OCI-LY3 (cell line): ENCODE measurements around the gene ZNF672.

ENCODE experiments used
- H2AFZ ChIP-seq: fragments of 200-600, 300-600 bp; shearing (Covaris generic); 2 replicates; pipeline ENCODE4 v1.6.0; 2014; ENCODE audit warnings: antibody characterized with exemption, low read depth, low read length
- H3K27ac ChIP-seq: fragments of 200-600, 300-600 bp; sonication (generic); 2 replicates; pipeline ENCODE4 v1.5.1; 2014; ENCODE audit warnings: mild to moderate bottlenecking, low read length, moderate library complexity, mixed read lengths
- H3K27me3 ChIP-seq: fragments of 200-600, 300-600 bp; sonication (generic); 2 replicates; pipeline ENCODE4 v1.6.1; 2014; ENCODE audit warnings: low read depth, low read length, mixed read lengths
- H3K36me3 ChIP-seq: fragments of 200-600, 300-600 bp; sonication (generic); replicated peaks from 2 replicates; pipeline ENCODE3; 2014; ENCODE audit warnings: low read depth, low read length, mixed read lengths
- H3K4me1 ChIP-seq: fragments of 300-600, 200-600 bp; sonication (generic); 2 replicates; pipeline ENCODE4 v1.6.1; 2014; ENCODE audit warnings: low read length, mixed read lengths
- H3K4me2 ChIP-seq: fragments of 200-600, 300-600 bp; sonication (generic); 2 replicates; pipeline ENCODE4 v1.6.1; 2014; ENCODE audit warnings: low read length, mixed read lengths
- H3K4me3 ChIP-seq: fragments of 300-600, 200-600 bp; sonication (generic); 2 replicates; pipeline ENCODE4 v1.5.1; 2014; ENCODE audit warnings: antibody characterized with exemption, mild to moderate bottlenecking, low read length, moderate library complexity
- H3K79me2 ChIP-seq: fragments of 300-600, 200-600 bp; shearing (Covaris generic); 2 replicates; pipeline ENCODE4 v1.6.1; 2014; ENCODE audit warnings: mild to moderate bottlenecking, low read length, mixed read lengths
- H3K9ac ChIP-seq: fragments of 300-600, 200-600 bp; shearing (Covaris generic); 2 replicates; pipeline ENCODE4 v1.6.0; 2014; ENCODE audit warnings: mild to moderate bottlenecking, low read length, moderate library complexity
- H3K9me3 ChIP-seq: fragments of 200-600, 300-600 bp; shearing (Covaris generic); 2 replicates; pipeline ENCODE4 v1.6.1; 2014; ENCODE audit warnings: low read length, mixed read lengths; ENCODE audit not compliant: insufficient read depth
- H4K20me1 ChIP-seq: fragments of 200-600, 300-600 bp; sonication (generic); 2 replicates; pipeline ENCODE4 v1.6.1; 2016; ENCODE audit warnings: low read length, mixed read lengths; ENCODE audit not compliant: insufficient read depth
- EZH2phosphoT487 ChIP-seq: fragments of 200-600 bp; shearing (Covaris generic); IDR thresholded peaks from 2 replicates; pipeline ENCODE4 v1.6.1; 2018; ENCODE audit warnings: antibody characterized with exemption, mixed run types, low read depth
- TF ChIP-seq, protein P1 (sequence below): fragments of 200-600, 300-600 bp; sonication (generic); IDR thresholded peaks from 2 replicates; pipeline ENCODE4 v1.5.1; 2014; ENCODE audit warnings: antibody characterized with exemption, low read length, low read depth

The ZNF672 gene

DNA sequence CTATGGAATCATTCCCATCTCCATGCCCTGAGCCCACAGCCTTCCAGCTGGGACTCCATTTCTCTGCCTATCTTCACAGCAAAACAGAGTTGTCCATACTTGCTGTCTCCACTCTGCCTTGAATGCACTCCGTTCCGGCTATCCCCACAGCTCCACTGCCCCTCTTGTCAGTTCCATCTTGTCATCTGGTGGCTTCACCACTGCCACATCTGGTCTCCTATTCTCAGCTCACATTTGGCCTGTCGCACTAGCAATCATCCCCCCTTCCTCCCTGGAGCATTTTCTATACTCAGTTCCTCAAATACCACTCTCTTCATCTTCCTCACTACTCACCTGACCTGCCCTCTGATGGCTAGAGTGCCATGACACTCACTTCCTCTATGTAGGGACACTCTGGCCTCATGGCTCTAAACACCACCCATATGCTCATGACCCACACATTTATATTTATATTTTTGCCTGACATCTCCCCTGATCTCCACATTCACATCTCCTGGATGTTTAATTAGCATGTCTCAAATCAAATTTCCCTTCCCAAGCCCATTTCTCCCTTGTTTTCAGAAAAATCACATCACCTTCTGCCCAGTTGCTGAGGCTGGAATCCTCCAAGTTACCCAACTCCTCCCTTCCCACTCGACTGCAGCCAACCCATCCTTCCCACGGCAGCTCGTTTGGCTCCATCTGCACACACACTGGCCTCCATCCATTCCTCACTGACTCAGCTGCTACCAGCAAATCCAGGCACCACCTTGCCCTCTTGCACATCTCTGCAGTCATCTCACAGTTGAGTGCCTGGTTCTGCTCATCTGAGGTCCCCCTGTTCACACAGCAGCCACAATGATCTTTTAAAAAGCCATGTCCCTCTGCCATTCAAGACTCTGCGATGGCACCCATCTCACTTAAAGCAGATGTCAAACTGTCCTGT lies 14.7 kb downstream of the ZNF672 start:
- Histone ChIP-seq H3K27me3 (no peaks in the 10 kb centered on the region), H3K9me3 (no peaks in the 10 kb centered on the region), H3K4me1 (peaks cover 34% of the 10 kb centered on the region), H2AFZ (no peak overlapping the region), H3K4me3 (peak overlapping the region; percentile 46), H3K4me2 (peak overlapping the region; percentile 64), H3K9ac (peak overlapping the region; percentile 35; the same call in 1 of the 2 replicates), H3K27ac (peak overlapping the region; percentile 80), H3K79me2 (peaks cover 32% of the 10 kb centered on the region), H3K36me3 (peaks cover 78% of the 10 kb centered on the region), H4K20me1 (0 out of 2 replicates have a peak, but pooled peaks cover 5% of the 10 kb centered on the region)
- TF ChIP-seq EZH2phosphoT487, result no peak
- TF ChIP-seq, protein P1, sequence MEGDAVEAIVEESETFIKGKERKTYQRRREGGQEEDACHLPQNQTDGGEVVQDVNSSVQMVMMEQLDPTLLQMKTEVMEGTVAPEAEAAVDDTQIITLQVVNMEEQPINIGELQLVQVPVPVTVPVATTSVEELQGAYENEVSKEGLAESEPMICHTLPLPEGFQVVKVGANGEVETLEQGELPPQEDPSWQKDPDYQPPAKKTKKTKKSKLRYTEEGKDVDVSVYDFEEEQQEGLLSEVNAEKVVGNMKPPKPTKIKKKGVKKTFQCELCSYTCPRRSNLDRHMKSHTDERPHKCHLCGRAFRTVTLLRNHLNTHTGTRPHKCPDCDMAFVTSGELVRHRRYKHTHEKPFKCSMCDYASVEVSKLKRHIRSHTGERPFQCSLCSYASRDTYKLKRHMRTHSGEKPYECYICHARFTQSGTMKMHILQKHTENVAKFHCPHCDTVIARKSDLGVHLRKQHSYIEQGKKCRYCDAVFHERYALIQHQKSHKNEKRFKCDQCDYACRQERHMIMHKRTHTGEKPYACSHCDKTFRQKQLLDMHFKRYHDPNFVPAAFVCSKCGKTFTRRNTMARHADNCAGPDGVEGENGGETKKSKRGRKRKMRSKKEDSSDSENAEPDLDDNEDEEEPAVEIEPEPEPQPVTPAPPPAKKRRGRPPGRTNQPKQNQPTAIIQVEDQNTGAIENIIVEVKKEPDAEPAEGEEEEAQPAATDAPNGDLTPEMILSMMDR, result no peak

DNA sequence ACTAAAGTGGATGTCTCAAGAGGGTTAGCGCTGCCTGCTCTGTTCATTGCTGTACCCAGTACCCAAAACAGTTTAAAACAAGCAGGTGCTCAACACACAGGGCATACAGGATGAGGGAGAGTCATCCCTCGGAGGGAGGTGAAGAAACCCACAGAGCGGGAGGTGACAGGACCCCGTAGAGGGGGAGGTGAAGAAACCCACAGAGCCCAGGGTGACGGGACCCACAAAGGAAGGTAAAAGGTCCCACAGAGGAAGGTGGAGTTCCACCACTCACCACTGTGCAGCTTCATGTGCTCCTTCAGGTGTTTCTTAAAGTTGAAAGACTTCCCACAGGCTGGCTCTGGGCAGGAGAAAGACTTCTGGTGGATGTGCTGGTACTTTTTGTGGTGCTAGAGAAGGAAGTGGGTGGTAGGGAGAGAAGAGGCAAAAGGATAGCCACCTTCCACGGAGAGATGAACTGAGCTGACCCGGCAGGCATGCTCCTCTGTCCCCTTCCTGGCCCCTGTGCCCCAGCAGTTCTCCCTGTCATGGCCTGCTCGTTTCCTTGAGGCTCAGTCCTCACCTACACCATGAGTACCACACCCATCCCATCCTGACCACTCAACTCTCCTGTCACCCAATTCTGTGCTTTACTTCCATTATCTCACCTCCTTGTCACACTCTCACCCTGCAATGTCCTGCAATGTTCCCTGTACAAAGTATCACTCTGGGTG lies 15.8 kb downstream of the ZNF672 start:
- peaks cover 34% of the 10 kb centered on the region for H3K4me1 ChIP-seq
- TF ChIP-seq EZH2phosphoT487, result no peak
- TF ChIP-seq, protein P1, result no peak
- peaks cover 40% of the 10 kb centered on the region for H3K79me2 ChIP-seq
- H4K20me1 ChIP-seq, result 0 out of 2 replicates have a peak, but pooled peaks cover 5% of the 10 kb centered on the region
- H3K4me2 ChIP-seq, result no peak overlapping the region
- no peaks in the 10 kb centered on the region for H3K9me3 ChIP-seq
- peak overlapping the region; percentile 80 for H3K27ac ChIP-seq
- peaks cover 68% of the 10 kb centered on the region for H3K36me3 ChIP-seq
- no peak overlapping the region for H3K4me3 ChIP-seq
- H3K9ac ChIP-seq, result no peak overlapping the region
- H2AFZ ChIP-seq, result no peak overlapping the region
- H3K27me3 ChIP-seq, result no peaks in the 10 kb centered on the region

DNA sequence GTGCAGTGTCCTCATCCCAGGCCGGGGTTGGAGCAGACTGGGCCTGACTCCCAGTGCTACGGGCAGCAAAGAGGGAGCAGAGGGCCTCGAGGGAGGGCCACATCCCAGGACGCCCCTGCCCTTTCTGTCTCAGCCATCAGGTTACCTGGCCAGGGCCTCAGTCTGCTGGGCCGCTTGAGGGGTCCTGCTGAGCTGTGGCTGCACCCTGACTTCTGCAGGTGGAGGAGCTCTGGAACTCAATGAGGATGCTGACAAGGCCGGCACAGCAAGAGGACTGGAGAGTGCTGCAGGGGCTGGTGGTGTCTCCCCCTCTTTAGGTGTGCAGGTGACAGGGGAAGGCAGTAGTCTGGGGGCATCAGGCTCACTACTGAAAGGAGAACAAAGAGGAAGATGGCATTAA lies 17.6 kb downstream of the ZNF672 start:
- H3K36me3 ChIP-seq, result peaks cover 51% of the 10 kb centered on the region
- H3K4me2 ChIP-seq, result no peak overlapping the region
- H4K20me1 ChIP-seq, result no peaks in the 10 kb centered on the region
- H3K4me1 ChIP-seq, result peaks cover 42% of the 10 kb centered on the region
- no peak overlapping the region for H3K27ac ChIP-seq
- H3K27me3 ChIP-seq, result no peaks in the 10 kb centered on the region
- H3K9ac ChIP-seq, result no peak overlapping the region
- no peaks in the 10 kb centered on the region for H3K9me3 ChIP-seq
- peaks cover 40% of the 10 kb centered on the region for H3K79me2 ChIP-seq
- H2AFZ ChIP-seq, result no peak overlapping the region
- TF ChIP-seq, protein P1, result no peak
- no peak for TF ChIP-seq EZH2phosphoT487
- H3K4me3 ChIP-seq, result no peak overlapping the region

DNA sequence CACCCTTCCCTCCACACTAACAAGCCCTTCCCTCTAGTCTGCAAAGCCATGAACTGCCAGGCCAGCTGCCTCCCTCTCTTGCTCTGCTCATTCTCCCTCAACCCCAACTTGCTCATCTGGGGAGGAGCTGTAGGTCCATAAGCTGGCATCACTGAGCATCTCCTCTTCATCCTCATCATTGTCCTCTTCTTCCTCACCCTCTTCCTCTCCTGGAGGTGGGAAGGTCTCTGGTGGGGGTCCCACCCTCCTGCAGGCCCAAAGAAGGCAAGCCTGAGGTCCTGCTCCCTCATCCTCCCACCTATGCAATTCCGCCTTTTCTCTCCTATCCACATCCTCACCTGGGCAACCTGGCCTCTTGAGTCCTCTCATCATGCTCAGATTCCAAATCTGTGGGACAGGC lies 18.2 kb downstream of the ZNF672 start:
- TF ChIP-seq EZH2phosphoT487, result no peak
- TF ChIP-seq, protein P1, result no peak
- H3K4me2 ChIP-seq, result no peak overlapping the region
- peaks cover 42% of the 10 kb centered on the region for H3K4me1 ChIP-seq
- H2AFZ ChIP-seq, result no peak overlapping the region
- no peaks in the 10 kb centered on the region for H3K9me3 ChIP-seq
- H3K36me3 ChIP-seq, result peaks cover 46% of the 10 kb centered on the region
- H3K4me3 ChIP-seq, result no peak overlapping the region
- no peaks in the 10 kb centered on the region for H3K27me3 ChIP-seq
- H4K20me1 ChIP-seq, result no peaks in the 10 kb centered on the region
- H3K79me2 ChIP-seq, result peaks cover 37% of the 10 kb centered on the region
- no peak overlapping the region for H3K27ac ChIP-seq
- H3K9ac ChIP-seq, result no peak overlapping the region
